GM13977 (cell line): ENCODE measurements around the gene CLOCK.

ENCODE experiments used
- DNase-seq: peaks from one replicate; pipeline ENCODE4 v3.0.0; 2012; ENCODE audit warnings: low spot score
- in situ Hi-C: fragments of 300-500 bp; cut with MboI; formaldehyde crosslinking; loops from one replicate; pipeline ENCODE4 v1.12.0; 2022; ENCODE audit warnings: low sequenced_read_pairs, low pct_unique_long_range_greater_than_20kb, mixed read lengths, inconsistent platforms; ENCODE audit not compliant: unreplicated experiment
- TF ChIP-seq, protein P1 (sequence below): IDR thresholded peaks from 2 replicates; pipeline ENCODE4 v1.5.1; 2012; ENCODE audit warnings: mild to moderate bottlenecking, control low read depth; ENCODE audit not compliant: insufficient read depth; ENCODE audit errors: extremely low read depth, missing control alignments

Gene CLOCK

DNA sequence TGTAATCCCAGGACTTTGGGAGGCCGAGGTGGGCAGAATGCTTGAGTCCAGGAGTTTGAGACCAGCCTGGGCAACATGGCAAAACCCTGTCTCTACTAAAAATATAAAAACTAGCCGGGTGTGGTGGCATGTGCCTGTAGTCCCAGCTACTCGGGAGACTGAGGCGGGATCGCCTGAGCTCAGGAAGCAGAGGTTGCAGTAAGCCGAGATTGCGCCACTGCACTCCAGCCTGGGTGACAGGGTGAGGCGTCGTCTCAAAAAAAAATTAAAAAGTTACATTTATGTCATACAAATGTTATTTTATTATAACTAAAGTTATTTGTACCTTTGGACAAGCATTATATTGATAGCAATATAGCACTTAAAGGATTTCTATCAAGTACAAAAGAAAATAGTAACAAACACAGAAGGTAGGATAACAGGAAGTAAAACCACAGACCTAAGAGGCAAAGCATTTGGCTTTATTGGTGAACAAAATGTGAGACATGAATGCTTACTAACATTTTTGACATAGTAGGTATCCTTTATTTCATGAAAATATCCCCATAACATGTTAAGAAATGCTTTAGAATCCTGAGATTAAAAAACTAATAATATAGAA is 99.5 kb downstream of the CLOCK start:
- in situ Hi-C loops: no loop called here
- DNase-seq: no peak
- TF ChIP-seq, protein P1, sequence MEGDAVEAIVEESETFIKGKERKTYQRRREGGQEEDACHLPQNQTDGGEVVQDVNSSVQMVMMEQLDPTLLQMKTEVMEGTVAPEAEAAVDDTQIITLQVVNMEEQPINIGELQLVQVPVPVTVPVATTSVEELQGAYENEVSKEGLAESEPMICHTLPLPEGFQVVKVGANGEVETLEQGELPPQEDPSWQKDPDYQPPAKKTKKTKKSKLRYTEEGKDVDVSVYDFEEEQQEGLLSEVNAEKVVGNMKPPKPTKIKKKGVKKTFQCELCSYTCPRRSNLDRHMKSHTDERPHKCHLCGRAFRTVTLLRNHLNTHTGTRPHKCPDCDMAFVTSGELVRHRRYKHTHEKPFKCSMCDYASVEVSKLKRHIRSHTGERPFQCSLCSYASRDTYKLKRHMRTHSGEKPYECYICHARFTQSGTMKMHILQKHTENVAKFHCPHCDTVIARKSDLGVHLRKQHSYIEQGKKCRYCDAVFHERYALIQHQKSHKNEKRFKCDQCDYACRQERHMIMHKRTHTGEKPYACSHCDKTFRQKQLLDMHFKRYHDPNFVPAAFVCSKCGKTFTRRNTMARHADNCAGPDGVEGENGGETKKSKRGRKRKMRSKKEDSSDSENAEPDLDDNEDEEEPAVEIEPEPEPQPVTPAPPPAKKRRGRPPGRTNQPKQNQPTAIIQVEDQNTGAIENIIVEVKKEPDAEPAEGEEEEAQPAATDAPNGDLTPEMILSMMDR: no peak

DNA sequence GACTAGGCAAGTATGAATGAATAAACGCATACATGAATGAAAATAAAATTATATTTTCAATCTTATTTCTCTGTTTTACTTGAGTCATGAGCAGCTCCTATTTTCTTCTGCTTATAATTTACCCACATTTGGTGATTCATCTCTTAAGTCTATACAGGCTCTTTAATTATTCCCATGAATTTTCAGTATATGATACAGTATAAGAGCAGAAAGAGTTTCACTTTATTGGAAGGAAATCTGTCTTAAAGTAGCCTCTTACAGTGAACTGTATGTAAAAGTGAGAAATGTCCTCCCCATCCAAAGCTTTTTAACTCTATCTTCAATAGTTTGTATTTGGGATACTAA is 100.2 kb downstream of the CLOCK start:
- TF ChIP-seq, protein P1: no peak
- in situ Hi-C loops: no loop called here
- DNase-seq: no peak

DNA sequence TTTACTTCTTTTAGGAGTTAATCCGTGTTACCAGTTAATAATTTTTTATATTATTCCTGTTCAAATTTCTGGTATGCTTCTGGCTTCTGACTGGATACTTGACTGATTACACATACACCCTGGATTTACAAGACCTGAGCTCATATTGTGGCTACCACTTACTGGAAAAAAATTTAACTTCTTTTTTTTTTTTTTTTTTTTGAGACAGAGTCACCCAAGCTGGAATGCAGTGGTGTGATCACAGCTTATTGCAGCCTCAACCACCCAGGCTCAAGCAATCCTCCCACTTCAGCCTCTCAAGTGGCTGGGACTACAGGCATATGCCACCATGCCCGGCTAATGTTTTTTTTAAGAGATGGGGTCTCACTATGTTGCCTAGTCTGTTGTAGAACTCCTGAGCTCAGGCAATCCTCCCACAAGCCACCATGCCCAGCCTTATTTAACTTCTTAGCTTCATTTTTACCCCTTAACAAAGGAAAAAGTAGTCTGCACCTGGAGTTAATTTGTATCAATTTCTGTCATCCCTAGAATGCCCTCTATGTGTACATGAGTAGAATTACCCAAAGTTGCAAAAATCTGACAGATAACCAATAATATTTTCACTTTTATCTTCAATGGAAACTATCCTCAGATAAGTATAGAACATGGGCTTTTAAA is 100.7 kb downstream of the CLOCK start:
- no peak for DNase-seq
- in situ Hi-C loops: no loop called here

DNA sequence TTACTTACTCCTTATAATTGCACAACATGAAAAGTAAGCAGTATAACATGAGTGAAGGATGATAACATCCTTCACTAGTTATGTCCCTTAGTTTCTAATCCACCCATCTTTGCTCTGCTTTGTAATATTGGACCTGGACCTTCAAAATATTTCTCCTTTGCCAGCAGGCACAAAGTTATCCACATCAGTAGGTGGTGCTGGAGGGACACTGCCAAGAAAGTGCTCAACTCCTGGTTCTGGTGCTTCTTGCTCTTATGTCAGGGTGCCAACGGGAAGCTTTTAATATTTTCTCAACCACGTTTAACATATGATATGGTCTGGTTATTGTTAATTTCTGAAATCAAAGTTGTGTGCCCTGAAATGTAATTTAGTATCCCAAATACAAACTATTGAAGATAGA is 101.9 kb downstream of the CLOCK start:
- no peak for DNase-seq
- in situ Hi-C loops: no loop called here
- TF ChIP-seq, protein P1: peak; percentile 37

More for the DNA sequence above, 100.7 kb downstream of the CLOCK start:
- TF ChIP-seq, protein P1: no peak

DNA sequence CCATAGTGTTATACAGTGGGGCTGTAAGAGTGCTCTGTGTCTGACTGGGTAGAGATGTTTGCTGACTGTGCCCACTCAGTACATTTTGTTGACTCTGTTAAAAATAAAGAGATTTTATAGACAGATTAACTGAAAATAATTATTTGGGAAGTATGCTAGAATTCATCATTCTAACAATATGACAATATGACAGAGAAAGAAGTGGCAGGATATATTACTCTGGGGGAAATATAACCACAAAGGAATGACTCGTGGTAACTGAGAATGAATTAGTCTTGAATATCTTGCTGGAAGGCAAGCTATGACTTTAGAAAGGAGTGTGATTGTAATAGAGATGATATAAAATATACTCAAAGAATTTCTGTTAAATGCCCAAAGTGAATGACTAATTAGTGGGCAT is 104.2 kb downstream of the CLOCK start:
- DNase-seq: no peak
- in situ Hi-C loops: no loop called here
- TF ChIP-seq, protein P1: no peak

DNA sequence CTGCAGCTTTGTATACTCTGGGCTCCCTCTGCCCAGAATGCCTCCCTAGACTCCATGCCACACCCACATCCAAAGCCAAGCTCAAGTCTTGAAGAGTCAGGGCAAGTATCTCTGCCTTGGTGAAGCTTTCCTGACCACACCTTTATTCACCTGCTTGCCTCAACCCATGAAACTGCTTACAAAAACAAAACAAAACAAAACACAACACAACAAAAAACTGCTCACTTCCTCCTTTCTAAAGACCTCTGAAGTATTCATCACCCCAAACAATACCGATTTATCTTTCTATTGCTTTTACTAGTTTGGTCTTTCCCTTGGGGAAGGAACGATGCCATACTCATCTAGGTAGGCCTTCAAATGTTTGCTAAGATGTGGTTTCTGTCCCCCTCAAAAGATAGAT is 105.9 kb downstream of the CLOCK start:
- in situ Hi-C loops: no loop called here
- DNase-seq: no peak
- TF ChIP-seq, protein P1: no peak
